ENCODE data around the gene AOPEP. TPM values are rescaled to one million over a fixed set of nuclear protein-coding genes. Genes with fewer than 3 reads are reported as not detected.

The AOPEP gene
- total RNA-seq, 1 experiment from 2014 or later: 14.4 TPM

DNA sequence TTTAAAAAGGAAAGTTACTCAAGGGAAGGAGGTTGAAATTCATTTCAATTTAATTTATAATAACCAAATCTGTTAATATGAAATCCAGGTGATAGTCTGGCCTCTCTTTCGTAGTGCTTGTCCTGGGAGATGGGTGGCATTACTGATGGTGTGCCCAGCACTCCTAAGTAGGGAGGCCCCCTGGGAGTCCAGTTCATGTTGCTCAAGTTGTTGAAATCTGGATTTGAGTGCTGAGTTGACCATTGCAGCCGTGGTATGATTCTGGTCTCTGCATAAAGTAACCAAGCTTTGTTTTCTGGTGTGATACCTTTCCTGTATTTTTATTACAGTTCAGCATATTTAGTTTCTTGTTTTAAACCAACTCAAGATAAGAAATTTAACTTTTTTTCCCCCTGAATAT is 303.2 kb downstream of the AOPEP start (continued):
- TF ChIP-seq, protein P1, sequence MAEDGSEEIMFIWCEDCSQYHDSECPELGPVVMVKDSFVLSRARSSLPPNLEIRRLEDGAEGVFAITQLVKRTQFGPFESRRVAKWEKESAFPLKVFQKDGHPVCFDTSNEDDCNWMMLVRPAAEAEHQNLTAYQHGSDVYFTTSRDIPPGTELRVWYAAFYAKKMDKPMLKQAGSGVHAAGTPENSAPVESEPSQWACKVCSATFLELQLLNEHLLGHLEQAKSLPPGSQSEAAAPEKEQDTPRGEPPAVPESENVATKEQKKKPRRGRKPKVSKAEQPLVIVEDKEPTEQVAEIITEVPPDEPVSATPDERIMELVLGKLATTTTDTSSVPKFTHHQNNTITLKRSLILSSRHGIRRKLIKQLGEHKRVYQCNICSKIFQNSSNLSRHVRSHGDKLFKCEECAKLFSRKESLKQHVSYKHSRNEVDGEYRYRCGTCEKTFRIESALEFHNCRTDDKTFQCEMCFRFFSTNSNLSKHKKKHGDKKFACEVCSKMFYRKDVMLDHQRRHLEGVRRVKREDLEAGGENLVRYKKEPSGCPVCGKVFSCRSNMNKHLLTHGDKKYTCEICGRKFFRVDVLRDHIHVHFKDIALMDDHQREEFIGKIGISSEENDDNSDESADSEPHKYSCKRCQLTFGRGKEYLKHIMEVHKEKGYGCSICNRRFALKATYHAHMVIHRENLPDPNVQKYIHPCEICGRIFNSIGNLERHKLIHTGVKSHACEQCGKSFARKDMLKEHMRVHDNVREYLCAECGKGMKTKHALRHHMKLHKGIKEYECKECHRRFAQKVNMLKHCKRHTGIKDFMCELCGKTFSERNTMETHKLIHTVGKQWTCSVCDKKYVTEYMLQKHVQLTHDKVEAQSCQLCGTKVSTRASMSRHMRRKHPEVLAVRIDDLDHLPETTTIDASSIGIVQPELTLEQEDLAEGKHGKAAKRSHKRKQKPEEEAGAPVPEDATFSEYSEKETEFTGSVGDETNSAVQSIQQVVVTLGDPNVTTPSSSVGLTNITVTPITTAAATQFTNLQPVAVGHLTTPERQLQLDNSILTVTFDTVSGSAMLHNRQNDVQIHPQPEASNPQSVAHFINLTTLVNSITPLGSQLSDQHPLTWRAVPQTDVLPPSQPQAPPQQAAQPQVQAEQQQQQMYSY (CRISPR knock-in tag; IDR thresholded peaks at IDR 0.05): no peak
- TF ChIP-seq, protein P2, sequence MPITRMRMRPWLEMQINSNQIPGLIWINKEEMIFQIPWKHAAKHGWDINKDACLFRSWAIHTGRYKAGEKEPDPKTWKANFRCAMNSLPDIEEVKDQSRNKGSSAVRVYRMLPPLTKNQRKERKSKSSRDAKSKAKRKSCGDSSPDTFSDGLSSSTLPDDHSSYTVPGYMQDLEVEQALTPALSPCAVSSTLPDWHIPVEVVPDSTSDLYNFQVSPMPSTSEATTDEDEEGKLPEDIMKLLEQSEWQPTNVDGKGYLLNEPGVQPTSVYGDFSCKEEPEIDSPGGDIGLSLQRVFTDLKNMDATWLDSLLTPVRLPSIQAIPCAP (CRISPR knock-in tag; IDR thresholded peaks at IDR 0.05): no peak
- TF ChIP-seq, protein P3, sequence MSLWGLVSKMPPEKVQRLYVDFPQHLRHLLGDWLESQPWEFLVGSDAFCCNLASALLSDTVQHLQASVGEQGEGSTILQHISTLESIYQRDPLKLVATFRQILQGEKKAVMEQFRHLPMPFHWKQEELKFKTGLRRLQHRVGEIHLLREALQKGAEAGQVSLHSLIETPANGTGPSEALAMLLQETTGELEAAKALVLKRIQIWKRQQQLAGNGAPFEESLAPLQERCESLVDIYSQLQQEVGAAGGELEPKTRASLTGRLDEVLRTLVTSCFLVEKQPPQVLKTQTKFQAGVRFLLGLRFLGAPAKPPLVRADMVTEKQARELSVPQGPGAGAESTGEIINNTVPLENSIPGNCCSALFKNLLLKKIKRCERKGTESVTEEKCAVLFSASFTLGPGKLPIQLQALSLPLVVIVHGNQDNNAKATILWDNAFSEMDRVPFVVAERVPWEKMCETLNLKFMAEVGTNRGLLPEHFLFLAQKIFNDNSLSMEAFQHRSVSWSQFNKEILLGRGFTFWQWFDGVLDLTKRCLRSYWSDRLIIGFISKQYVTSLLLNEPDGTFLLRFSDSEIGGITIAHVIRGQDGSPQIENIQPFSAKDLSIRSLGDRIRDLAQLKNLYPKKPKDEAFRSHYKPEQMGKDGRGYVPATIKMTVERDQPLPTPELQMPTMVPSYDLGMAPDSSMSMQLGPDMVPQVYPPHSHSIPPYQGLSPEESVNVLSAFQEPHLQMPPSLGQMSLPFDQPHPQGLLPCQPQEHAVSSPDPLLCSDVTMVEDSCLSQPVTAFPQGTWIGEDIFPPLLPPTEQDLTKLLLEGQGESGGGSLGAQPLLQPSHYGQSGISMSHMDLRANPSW (CRISPR knock-in tag; conservative IDR thresholded peaks at IDR 0.05; ENCODE audit: low read depth): no peak

DNA sequence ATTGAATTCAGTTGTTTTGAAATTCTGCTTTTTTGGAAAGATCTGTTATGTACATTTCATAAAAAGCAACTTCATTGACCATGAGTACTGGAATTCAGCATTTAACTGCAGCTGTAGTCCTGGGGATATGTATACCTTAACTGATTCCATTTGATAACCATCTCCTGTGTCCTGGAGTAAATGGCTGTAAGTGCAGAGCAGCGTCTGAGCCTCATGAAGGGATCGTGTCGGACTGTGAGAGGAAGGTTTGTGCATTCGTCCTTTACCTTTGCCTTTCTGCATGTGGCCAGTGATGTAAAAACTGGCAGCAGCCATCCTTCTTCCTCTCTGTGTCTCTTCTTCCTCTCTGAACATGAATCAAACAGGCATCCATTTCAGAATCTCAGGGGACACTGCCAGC is 303.8 kb downstream of the AOPEP start:
- CTCF ChIA-PET: no interaction called here
- Mint-ChIP-seq H3K4me1 (no peaks in the 10 kb centered on the region), H3K27me3 (ENCODE audit: low read depth) (no peaks in the 10 kb centered on the region)

DNA sequence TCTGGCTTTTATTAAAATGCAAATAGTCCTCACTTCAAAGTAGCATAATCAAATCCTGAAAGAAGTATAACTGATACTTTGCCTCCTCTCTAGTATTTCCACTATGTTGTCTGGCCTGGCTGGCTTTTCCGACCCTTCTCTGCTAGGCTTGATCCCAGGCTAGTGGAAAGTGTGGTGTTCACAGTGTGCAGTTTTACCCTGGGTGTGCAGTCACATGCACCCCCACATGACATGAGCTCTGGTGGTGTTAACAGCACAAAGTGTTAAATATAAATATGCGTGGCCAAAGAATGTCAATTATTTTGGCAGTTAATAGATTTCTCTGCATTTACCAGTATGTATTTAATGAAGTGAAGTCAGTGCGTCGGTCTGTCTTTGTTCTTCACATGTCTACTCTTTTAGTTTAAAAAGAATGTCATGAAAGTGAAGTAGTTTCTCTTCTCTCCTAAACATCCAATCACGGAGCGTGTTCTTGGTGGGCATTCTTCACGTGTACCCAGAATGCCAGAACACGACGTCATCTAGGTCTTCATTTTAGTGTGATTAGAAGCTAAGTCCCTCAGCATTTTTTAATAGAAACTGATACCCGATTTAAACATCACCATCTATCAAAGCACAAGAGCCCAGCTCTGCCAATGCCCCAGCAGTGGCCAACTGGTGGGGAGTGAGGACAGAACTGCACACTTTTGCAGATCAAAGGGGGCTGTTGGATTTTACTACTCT is 304.6 kb downstream of the AOPEP start:
- H3K4me3 Mint-ChIP-seq: no peak overlapping the region
- H3K36me3 Mint-ChIP-seq: no peaks in the 10 kb centered on the region
- no peak for ATAC-seq
- H3K27me3 Mint-ChIP-seq (ENCODE audit: low read depth): no peaks in the 10 kb centered on the region
- ChIA-PET CTCF (interaction anchor here (1.0 kb wide), 1 partner anchor 14 kb away, joined by 3 read pairs; no protein-coding TSS in a partner anchor), POLR2A (no interaction called here)
- no peaks in the 10 kb centered on the region for H3K4me1 Mint-ChIP-seq
- no peak for DNase-seq (ENCODE audit: low spot score)
- no peaks in the 10 kb centered on the region for H3K9me3 Mint-ChIP-seq
- H3K27ac Mint-ChIP-seq: peak overlapping the region; percentile 54
- TF ChIP-seq ZNF263 (CRISPR knock-in tag; IDR thresholded peaks at IDR 0.05; ENCODE audit: low read depth) (no peak), ZNF219 (CRISPR knock-in tag; IDR thresholded peaks at IDR 0.05; ENCODE audit: borderline replicate concordance) (no peak), MXD4 (CRISPR knock-in tag; IDR thresholded peaks at IDR 0.05; ENCODE audit: borderline replicate concordance) (no peak), NFATC4 (CRISPR knock-in tag; IDR thresholded peaks at IDR 0.05) (no peak)
- TF ChIP-seq, protein P1 (CRISPR knock-in tag; IDR thresholded peaks at IDR 0.05): no peak
- TF ChIP-seq, protein P4, sequence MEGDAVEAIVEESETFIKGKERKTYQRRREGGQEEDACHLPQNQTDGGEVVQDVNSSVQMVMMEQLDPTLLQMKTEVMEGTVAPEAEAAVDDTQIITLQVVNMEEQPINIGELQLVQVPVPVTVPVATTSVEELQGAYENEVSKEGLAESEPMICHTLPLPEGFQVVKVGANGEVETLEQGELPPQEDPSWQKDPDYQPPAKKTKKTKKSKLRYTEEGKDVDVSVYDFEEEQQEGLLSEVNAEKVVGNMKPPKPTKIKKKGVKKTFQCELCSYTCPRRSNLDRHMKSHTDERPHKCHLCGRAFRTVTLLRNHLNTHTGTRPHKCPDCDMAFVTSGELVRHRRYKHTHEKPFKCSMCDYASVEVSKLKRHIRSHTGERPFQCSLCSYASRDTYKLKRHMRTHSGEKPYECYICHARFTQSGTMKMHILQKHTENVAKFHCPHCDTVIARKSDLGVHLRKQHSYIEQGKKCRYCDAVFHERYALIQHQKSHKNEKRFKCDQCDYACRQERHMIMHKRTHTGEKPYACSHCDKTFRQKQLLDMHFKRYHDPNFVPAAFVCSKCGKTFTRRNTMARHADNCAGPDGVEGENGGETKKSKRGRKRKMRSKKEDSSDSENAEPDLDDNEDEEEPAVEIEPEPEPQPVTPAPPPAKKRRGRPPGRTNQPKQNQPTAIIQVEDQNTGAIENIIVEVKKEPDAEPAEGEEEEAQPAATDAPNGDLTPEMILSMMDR (IDR thresholded peaks at IDR 0.05): no peak

More for the DNA sequence above, 303.8 kb downstream of the AOPEP start:
- ATAC-seq: no peak
- no peak overlapping the region for H3K4me3 Mint-ChIP-seq
- POLR2A ChIA-PET: no interaction called here
- no peaks in the 10 kb centered on the region for H3K9me3 Mint-ChIP-seq
- TF ChIP-seq ZNF416 (CRISPR knock-in tag; IDR thresholded peaks at IDR 0.05) (no peak), ZNF671 (CRISPR knock-in tag; IDR thresholded peaks at IDR 0.05) (no peak), ZNF396 (CRISPR knock-in tag; IDR thresholded peaks at IDR 0.05; ENCODE audit: borderline replicate concordance) (no peak)
- TF ChIP-seq, protein P5, sequence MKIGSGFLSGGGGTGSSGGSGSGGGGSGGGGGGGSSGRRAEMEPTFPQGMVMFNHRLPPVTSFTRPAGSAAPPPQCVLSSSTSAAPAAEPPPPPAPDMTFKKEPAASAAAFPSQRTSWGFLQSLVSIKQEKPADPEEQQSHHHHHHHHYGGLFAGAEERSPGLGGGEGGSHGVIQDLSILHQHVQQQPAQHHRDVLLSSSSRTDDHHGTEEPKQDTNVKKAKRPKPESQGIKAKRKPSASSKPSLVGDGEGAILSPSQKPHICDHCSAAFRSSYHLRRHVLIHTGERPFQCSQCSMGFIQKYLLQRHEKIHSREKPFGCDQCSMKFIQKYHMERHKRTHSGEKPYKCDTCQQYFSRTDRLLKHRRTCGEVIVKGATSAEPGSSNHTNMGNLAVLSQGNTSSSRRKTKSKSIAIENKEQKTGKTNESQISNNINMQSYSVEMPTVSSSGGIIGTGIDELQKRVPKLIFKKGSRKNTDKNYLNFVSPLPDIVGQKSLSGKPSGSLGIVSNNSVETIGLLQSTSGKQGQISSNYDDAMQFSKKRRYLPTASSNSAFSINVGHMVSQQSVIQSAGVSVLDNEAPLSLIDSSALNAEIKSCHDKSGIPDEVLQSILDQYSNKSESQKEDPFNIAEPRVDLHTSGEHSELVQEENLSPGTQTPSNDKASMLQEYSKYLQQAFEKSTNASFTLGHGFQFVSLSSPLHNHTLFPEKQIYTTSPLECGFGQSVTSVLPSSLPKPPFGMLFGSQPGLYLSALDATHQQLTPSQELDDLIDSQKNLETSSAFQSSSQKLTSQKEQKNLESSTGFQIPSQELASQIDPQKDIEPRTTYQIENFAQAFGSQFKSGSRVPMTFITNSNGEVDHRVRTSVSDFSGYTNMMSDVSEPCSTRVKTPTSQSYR (CRISPR knock-in tag; IDR thresholded peaks at IDR 0.05): no peak
- TF ChIP-seq, protein P6, sequence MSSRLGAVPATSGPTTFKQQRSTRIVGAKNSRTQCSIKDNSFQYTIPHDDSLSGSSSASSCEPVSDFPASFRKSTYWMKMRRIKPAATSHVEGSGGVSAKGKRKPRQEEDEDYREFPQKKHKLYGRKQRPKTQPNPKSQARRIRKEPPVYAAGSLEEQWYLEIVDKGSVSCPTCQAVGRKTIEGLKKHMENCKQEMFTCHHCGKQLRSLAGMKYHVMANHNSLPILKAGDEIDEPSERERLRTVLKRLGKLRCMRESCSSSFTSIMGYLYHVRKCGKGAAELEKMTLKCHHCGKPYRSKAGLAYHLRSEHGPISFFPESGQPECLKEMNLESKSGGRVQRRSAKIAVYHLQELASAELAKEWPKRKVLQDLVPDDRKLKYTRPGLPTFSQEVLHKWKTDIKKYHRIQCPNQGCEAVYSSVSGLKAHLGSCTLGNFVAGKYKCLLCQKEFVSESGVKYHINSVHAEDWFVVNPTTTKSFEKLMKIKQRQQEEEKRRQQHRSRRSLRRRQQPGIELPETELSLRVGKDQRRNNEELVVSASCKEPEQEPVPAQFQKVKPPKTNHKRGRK (CRISPR knock-in tag; IDR thresholded peaks at IDR 0.05; ENCODE audit: borderline replicate concordance): no peak
- no peak for DNase-seq (ENCODE audit: low spot score)
- no peak overlapping the region for H3K27ac Mint-ChIP-seq
- H3K36me3 Mint-ChIP-seq: no peaks in the 10 kb centered on the region

Measured in WTC11 (cell line).